GM18858 (cell line): ENCODE data around the gene BCR.

Experiments
- ATAC-seq: cut with Tn5 transposase; IDR thresholded peaks from one replicate; pipeline ENCODE4 v1.9.1; 2021; ENCODE audit not compliant: unreplicated experiment

BCR gene

GRCh38 chr22:23193882-23194281 lies 13.6 kb downstream of the BCR start:
- ATAC-seq: no peak

- ATAC-seq: no peak
Observed at GRCh38 chr22:23196165-23196564, 15.9 kb downstream of the BCR start.

- no peak for ATAC-seq
Observed at GRCh38 chr22:23197836-23198235, 17.5 kb downstream of the BCR start.

GRCh38 chr22:23199159-23199558 lies 18.9 kb downstream of the BCR start:
- no peak for ATAC-seq

GRCh38 chr22:23200898-23201297 lies 20.6 kb downstream of the BCR start:
- no peak for ATAC-seq

GRCh38 chr22:23202812-23203451 lies 22.6 kb downstream of the BCR start:
- ATAC-seq: no peak

- ATAC-seq: no peak
Observed at GRCh38 chr22:23203452-23204124, 23.3 kb downstream of the BCR start.

GRCh38 chr22:23204125-23204488 lies 23.8 kb downstream of the BCR start:
- ATAC-seq: no peak

- ATAC-seq: no peak
Observed at GRCh38 chr22:23204541-23205157, 24.3 kb downstream of the BCR start.

- no peak for ATAC-seq
Observed at GRCh38 chr22:23205339-23206049, 25.2 kb downstream of the BCR start.

- ATAC-seq: no peak
Observed at GRCh38 chr22:23206915-23207314, 26.6 kb downstream of the BCR start.

GRCh38 chr22:23207729-23208393 lies 27.6 kb downstream of the BCR start:
- no peak for ATAC-seq

- ATAC-seq: no peak
Observed at GRCh38 chr22:23210428-23211170, 30.3 kb downstream of the BCR start.

- ATAC-seq: no peak
Observed at GRCh38 chr22:23211622-23212021, 31.3 kb downstream of the BCR start.

GRCh38 chr22:23212061-23213021 lies 32.0 kb downstream of the BCR start:
- no peak for ATAC-seq

- ATAC-seq: no peak
Observed at GRCh38 chr22:23213022-23213555, 32.8 kb downstream of the BCR start.

GRCh38 chr22:23213581-23214334 lies 33.4 kb downstream of the BCR start:
- ATAC-seq: no peak

GRCh38 chr22:23214398-23214797 lies 34.1 kb downstream of the BCR start:
- ATAC-seq: no peak
